Measurements from ENCODE around the gene LMCD1.

Gene LMCD1

GRCh38 chr3:8509961-8510360 is 8.3 kb downstream of the LMCD1 start:
- DNase-seq: no peak

GRCh38 chr3:8512234-8512633 is 10.6 kb downstream of the LMCD1 start:
- DNase-seq: no peak

- DNase-seq: no peak
These were observed 14.5 kb downstream of the LMCD1 start for GRCh38 chr3:8516047-8516661.

GRCh38 chr3:8516783-8517182 is 15.2 kb downstream of the LMCD1 start:
- DNase-seq: no peak

GRCh38 chr3:8517487-8517886 is 15.9 kb downstream of the LMCD1 start:
- no peak for DNase-seq

- DNase-seq: no peak
These were observed 16.5 kb downstream of the LMCD1 start for GRCh38 chr3:8518138-8518537.

- DNase-seq: no peak
These were observed 17.5 kb downstream of the LMCD1 start for GRCh38 chr3:8519156-8519555.

GRCh38 chr3:8519774-8520448 is 18.3 kb downstream of the LMCD1 start:
- no peak for DNase-seq

GRCh38 chr3:8520816-8521403 is 19.3 kb downstream of the LMCD1 start:
- DNase-seq: no peak

- no peak for DNase-seq
These were observed 21.4 kb downstream of the LMCD1 start for GRCh38 chr3:8523041-8523440.

- no peak for DNase-seq
These were observed 22.6 kb downstream of the LMCD1 start for GRCh38 chr3:8524249-8524648.

- no peak for DNase-seq
These were observed 23.2 kb downstream of the LMCD1 start for GRCh38 chr3:8524656-8525399.

- no peak for DNase-seq
These were observed 24.3 kb downstream of the LMCD1 start for GRCh38 chr3:8525893-8526292.

- DNase-seq: no peak
These were observed 27.6 kb downstream of the LMCD1 start for GRCh38 chr3:8529181-8529637.

GRCh38 chr3:8529738-8530525 is 28.3 kb downstream of the LMCD1 start:
- DNase-seq: no peak

- DNase-seq: no peak
These were observed 29.0 kb downstream of the LMCD1 start for GRCh38 chr3:8530581-8530980.

GRCh38 chr3:8532251-8532871 is 30.7 kb downstream of the LMCD1 start:
- DNase-seq: no peak

GRCh38 chr3:8536096-8537056 is 34.8 kb downstream of the LMCD1 start:
- DNase-seq: no peak

- no peak for DNase-seq
These were observed 35.8 kb downstream of the LMCD1 start for GRCh38 chr3:8537440-8537839.

- DNase-seq: no peak
These were observed 36.6 kb downstream of the LMCD1 start for GRCh38 chr3:8538223-8538622.

- DNase-seq: no peak
These were observed 37.3 kb downstream of the LMCD1 start for GRCh38 chr3:8538913-8539312.

Measured in NCI-H146 (cell line).